GM20431 (cell line): ENCODE measurements around the gene MAGI1.
"Not testable (repeated sequence)": the region's sequence is repeated elsewhere in the genome, so short reads cannot be mapped to it uniquely, and the experiment has no call there.

Source experiments
- in situ Hi-C: fragments of 300-500 bp; cut with MseI, MboI; formaldehyde crosslinking; loops from one replicate; pipeline ENCODE4 v1.15.0; 2020; ENCODE audit warnings: low sequenced_read_pairs; ENCODE audit not compliant: unreplicated experiment

The MAGI1 gene

GRCh38 chr3:65569129-65569528 is 469.6 kb downstream of the MAGI1 start:
- in situ Hi-C loops: no loop called here

DNA sequence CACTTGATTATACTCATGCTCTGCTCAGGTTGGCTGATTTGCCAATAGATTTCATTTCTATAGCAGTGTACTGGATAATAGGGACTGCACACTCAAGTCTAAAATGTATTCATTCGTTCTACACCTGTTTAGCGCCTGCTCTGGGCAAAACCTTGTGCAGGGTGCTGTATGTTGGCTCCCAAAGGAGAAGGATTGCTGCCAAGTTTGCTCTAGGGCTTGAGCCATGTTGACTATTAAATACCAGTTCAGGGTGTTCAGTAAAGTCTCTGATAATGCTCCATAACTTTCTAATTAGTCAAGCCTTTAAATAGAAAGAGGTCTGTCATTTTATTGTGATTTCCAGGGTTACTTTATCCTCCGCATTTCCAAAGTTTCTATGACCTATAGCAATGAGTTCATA is 470.2 kb downstream of the MAGI1 start:
- in situ Hi-C loops: no loop called here

DNA sequence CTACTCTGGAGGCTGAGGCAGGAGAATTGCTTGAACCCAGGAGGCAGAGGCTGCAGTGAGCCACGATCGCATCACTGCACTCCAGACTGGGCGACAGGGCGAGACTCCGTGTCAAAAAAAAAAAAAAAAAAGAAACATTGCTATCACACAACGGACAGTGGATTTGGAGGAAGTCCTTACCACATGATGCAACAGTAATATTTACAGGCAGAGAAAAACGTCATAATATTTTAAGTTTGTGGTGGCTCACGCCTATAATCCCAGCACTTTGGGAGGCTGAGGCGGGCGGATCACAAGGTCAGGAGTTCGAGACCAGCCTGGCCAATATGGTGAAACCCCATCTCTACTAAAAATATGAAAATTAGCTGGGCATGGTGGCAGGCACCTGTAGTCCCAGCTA is 473.0 kb downstream of the MAGI1 start:
- in situ Hi-C loops: not testable (repeated sequence)

GRCh38 chr3:65564483-65564882 is 474.2 kb downstream of the MAGI1 start:
- in situ Hi-C loops: no loop called here

DNA sequence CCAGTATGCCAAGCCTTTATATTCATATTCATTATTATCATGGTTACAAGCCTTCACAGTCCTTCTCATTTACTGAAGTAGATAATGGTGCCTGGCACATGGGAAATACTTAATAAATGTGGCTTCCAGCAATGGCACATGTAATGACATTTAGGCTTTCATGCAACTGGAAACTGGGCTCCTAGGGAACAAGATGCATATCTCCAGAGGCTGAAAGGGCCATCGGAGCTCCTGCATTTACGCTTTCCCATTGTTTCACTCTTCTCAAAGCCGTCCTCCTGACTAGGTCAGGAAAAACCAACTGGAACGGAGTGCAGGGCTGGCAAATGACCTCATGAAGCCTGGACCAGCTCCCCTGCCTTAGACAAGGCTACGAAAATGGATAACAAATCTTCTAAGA is 474.9 kb downstream of the MAGI1 start:
- in situ Hi-C loops: no loop called here

GRCh38 chr3:65562447-65562846 is 476.3 kb downstream of the MAGI1 start:
- in situ Hi-C loops: no loop called here

DNA sequence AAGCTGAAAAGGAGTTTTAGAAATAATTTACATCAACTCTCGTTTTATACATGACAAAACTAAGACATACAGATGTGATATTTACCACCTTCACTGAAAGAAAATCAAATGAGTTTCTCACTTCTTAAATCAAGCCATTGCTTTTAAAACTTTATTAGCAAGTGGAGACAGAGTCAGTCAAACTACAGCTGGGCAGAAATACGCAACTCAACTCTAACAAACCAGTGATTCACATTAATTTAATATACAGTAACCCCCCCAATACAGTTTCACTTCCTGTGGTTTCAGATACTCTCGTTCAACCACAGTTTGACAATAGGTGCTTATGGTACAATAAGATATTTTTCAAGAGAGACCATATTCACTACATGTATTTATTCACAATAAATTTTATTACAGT is 477.1 kb downstream of the MAGI1 start:
- in situ Hi-C loops: no loop called here

GRCh38 chr3:65560901-65561300 is 477.8 kb downstream of the MAGI1 start:
- in situ Hi-C loops: no loop called here

DNA sequence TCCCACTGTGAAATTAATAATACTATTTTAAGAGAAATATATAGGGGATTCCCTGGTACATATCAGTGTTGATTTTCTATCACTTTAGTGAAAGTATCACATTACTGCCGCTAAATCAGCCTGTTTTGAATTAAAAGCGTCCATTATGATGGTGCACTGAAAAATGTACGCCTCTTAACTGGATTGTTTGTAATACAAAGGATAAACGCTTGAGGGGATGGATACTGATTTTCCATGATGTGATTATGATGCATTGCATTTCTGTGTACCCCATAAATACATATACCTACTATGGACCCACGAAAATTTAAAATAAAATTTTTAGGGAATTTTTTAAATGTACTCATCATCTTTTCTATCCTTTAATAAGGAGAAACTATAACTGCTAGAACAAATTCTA is 478.6 kb downstream of the MAGI1 start:
- in situ Hi-C loops: no loop called here

- in situ Hi-C loops: no loop called here
Measured at GRCh38 chr3:65559643-65560042, 479.1 kb downstream of the MAGI1 start.

DNA sequence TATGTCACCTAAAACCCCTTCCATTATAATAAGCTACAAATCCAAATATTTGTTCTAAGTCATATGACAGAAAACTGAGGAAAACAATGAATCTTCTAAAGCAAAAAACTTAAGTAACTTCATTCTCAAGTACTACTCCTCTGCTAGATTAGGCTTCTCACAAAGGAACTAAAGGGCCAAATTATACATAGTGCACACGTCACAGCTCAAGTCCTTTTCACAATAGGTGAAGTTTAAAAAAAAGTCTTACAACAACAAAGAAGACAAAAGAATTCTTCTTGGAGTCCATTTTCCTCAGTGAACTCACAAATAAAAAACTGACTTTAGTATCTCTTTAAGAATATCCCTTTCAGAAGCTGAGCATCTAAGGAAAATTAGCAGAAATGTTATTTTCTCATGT is 479.9 kb downstream of the MAGI1 start:
- in situ Hi-C loops: no loop called here

DNA sequence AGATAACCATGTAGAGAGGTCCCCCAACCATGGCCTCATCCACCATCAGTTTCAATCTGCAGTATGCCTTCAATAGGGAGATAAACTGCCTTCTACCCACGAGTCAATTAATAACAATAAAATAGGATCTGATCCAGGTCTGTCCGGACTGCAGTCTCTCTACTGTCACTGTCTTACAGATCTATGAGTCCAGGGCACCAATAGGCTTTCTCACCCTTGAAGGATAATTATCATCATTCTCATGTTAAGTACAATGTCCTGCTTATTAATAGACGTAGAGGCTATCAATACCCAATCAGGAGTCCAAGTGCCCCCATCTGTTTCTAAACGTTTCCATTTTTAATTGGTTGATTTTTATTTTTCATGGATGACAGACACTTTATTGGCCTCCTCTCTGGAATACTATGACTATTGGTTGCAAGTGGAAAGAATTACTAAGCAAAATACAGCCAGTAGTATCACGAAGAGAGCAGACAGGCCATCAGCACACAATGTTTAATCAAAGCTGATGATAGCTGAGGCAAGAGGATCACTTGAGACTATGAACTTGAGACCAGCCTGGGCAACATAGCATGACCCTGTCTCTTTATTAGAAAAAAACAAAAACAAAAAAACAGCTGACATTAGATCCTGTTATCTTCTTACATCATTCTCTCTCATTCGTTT is 480.7 kb downstream of the MAGI1 start:
- in situ Hi-C loops: no loop called here

DNA sequence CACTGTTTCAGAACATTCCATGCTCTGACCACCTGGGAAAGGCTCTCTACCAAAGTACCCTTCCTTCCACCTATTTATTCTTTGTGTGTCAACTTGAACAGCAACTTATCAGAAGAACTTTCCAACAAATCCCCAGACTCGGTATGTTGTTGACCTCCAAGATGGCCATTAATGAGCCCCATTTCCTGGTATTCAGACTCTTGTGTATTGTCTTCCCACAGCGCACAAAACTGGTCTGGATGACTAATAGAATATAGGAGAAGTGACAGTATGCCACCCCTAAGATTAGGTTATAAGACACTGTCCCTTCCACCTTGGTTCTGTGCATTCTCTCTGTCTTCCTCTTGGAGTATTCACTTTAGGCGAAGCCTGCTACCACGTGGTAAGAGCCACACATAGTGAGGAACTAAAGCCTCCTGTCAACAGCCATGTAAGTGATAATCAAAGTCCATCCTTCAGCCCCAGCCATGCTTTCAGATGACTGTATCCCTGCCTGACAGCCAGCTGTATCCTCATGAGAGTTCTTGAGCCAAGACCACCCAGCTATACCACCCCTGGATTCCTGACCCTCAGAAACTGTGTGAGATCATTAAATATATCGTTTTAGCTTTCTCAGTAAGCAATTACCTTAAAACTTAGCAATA is 481.7 kb downstream of the MAGI1 start:
- in situ Hi-C loops: no loop called here

GRCh38 chr3:65552434-65552833 is 486.3 kb downstream of the MAGI1 start:
- in situ Hi-C loops: no loop called here

DNA sequence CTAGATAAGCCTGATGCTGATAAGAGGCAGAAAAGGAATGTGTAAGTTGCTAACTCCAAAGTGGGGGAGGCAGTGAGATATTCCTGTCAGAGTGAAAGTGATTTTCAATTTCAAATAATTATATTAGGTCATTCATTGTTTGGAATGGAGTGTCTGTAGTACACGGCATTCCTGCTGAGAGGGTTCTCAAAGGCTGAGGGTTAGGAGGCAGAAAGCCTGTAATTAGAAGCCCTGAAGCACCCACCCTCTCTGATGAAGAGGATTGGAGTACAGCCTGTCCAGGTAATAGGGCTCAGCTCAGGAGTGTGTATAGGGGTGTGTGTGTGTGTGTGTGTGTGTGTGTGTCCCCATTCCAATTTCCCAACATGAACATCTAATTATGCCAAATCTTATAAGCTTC is 486.8 kb downstream of the MAGI1 start:
- in situ Hi-C loops: no loop called here

- in situ Hi-C loops: no loop called here
Measured at GRCh38 chr3:65550137-65550536, 488.6 kb downstream of the MAGI1 start.

DNA sequence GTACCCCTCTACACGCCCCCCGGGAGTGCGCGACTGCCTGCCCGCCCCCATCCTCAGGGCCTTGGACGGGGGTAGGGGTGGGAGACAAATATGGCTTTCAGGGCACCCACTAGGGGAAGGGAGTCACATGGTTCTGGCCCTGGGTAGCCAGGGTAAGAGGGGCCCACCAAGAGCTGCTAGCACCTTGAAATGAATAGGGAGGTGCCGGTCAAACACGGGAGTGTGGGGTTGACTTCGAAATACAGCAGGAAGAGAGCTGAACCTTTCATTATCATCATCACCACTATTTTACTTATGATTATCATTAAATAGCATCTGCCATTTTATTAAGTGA is 489.1 kb downstream of the MAGI1 start:
- in situ Hi-C loops: no loop called here

GRCh38 chr3:65548848-65549625 is 489.7 kb downstream of the MAGI1 start:
- in situ Hi-C loops: no loop called here

DNA sequence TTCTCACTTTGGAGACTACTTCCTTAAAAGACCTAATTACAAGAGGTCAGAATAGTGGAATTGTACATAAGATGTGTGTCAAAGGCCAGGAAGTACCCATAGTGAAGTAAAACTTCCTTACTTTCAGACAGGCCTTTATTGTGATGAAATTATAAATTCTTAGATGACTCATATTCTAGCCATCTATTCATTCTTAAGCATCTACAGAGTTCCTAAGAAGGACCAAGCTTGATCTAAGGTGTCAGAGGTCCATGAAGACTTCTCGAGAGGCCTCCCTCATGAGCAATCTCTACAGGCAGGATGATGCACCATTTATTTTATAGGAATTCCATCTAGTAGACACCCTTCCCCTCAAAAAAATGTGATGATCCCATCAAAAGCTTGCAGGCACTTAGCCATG is 493.3 kb downstream of the MAGI1 start:
- in situ Hi-C loops: no loop called here

DNA sequence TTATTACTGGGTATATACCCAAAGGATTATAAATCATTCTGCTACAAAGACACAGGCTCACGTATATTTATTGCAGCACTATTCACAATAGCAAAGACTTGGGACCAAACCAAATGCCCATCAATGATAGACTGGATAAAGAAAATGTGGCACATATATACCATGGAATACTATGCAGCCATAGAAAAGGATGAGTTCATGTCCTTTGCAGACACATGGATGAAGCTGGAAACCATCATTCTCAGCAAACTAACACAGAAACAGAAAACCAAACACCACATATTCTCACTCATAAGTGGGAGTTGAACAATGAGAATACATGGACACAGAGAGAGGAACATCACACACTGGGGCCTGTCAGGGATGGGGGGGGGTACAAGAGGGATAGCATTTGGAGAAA is 495.3 kb downstream of the MAGI1 start:
- in situ Hi-C loops: not testable (repeated sequence)

- in situ Hi-C loops: no loop called here
Measured at GRCh38 chr3:65540666-65541065, 498.1 kb downstream of the MAGI1 start.
